NK-92 (cell line): ENCODE measurements around the gene RNF223.
"Not testable (repeated sequence)": the region's sequence is repeated elsewhere in the genome, so short reads cannot be mapped to it uniquely, and the experiment has no call there.

ENCODE experiments used
- DNase-seq: peaks from one replicate; lab custom pipeline; 2025; ENCODE audit not compliant: unreplicated experiment; lab: John Stamatoyannopoulos, UW

The RNF223 gene

DNA sequence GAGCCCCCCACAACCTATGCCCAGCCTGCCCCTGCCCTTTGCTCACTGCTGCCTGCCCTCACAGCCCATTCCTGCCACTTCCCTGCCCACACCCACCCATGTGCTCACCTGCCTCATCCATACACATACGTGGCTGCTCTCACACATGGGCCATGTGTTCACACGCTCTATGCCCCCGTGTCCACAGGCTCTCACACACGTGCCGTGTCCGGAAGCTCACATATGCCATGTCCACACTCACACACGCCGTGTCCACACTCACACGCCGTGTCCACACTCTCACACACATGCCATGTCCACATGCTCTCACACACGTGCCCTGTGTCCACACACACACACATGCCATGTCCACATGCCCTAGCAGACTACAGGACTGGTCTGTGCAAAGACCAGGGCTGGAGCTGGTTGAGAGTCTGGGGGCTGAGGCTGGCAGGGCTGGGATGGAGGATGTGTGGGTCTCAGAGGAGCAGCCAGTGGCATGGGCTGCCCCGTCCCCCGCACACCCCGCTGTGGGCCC lies 583 bp upstream of the RNF223 start:
- DNase-seq: no peak

DNA sequence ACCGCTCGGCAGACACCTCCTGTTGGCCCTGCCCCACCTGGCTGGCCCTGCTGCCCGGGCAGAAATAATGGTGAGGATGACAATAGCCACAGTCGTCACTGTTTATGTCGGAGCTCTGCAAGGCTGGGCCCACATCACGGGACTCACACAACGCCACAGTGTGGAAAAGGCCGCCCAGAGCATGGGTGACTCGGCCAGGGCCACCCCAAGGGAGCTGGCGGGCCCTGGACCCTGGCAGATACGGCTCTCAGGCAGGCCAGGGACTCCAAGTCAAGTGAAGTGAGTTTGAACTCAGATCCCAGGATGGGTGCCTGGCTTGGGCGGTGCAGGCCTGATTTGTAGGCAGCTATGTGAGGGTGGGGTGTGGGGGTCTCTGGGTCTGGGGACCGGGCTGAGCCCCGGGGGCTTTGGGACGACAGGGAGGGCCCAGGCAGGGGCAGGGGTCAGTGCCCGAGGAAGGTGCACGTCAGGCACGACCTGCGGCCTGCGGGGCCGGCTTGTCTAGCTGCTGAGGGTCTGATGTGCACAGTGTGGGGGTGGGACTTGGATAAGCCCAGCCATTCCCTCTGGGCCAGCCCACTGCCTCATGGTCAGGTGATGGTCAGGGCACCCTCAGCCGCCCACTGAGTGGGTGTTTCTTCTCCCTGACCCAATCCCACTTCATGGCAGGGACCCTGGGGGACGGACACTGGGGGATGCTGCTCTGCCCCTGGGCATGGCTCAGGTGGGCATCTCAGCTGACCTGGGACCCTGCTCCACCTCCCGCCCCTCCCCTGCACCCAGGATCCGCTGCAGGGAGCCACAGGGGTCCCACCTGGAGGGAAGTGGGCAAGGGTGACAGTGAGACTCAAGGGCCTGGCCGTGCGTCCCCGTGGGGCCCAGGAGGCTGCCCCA lies 1.0 kb downstream of the RNF223 start:
- no peak for DNase-seq

DNA sequence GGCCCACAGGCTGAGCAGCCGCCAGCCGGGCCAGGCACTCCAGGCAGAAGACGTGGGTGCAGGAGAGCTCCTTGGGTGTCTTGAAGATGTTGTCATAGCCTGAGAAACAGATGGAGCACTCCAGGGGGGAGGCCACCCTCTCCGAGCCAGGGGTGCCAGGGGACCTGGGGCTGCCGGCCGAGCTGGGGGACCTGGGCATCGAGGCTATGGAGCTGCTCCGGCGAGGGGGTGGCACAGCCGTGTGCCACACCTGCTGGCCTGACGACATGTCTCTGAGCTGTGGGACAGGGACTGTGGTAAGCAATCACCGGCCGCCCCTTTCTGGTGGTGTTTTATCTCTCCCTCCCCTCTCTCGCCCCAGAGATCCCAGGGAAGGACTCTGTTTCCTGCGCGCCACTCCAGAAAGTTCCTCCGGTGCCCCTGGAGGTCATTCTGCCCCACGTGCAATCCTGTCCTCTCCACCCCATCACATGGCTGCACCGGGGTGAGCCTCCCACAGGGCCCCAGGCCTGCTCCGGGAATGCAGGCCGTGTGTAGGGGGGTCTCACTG lies 1.7 kb downstream of the RNF223 start:
- no peak for DNase-seq

DNA sequence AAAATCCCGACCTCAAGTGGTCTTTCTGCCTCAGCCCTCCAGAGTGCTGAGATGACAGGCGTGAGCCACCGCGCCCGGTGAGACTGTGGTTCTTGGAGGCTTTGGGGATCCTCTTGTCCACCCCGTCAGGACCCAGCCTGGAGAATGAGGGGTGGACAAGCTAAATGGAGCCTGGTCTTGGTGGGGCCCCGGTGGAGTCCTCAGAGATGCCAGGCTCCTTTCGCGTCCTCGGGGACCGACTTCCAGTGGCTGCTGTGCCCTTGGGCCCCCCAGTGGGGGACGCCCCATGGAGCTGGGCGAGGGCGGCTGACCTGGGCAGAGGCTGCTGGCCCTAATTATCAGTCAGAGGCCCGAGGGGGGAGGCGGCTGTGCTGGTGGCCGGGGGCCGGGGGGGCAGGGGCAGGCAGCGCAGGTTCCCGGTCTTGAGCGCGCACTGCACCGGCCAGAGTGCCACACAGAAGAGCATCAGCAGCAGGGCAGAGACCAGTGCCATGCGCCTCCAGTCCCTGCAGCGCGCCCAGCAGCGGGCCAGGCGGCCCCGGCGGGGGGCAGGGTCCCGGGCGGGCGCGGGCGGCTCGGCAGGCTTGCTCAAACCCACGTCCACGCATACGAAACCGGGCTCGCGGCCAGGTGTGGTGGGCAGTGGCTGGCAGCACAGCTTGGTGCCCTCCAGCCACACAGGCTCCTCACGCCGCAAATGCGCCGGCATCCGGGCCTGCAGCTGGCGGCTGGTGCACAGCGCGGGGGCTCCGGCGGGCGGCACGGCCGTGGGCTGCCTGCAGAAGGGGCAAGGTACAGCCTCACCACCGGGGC lies 2.4 kb downstream of the RNF223 start:
- no peak for DNase-seq

DNA sequence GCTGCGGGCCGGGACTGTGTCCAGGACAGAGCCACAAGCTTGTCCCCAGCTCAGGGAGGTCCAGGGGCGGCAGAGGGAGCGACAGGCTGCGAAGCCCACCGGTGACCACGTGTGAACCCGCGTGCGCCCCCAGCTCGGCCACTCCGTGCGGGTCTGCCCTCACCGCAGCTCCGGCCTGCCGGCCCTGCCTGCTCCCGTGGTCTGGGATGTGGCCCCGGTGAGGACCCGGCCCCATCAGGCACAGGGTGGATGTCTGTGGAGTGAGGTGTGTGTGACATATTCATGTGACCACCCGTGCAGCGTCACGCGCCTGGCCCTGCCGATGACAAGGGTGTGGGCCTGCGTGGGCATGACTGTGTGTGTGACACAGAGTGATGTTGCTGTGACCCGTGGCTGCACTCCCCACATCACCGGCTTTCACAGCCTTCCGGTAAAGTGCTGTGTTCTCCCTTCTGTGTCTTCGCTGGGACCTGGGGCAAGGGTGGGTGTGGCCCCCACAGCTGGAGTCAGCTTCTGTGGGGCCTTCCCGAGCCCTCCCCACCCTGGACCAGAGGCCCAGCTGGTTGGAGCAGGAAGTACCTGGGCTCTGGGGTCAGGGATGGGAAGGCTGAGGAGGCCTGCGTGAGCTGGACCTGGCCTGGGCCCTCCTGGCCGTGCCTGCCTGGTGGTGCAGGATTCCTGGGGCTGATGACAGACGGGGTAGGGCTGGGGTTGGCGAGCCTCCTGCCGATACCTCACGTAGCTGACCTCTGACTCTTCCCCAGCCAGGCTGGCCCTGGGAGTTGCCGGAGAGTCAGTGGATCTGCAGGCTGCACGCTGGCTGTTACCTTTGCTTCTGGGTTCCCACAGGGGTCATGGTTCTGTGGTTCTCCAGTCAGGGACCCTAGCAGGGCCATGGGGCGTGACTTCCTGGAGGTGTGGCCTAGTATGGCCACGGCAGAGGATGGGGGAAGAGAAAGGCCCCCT lies 4.1 kb downstream of the RNF223 start:
- DNase-seq: no peak

DNA sequence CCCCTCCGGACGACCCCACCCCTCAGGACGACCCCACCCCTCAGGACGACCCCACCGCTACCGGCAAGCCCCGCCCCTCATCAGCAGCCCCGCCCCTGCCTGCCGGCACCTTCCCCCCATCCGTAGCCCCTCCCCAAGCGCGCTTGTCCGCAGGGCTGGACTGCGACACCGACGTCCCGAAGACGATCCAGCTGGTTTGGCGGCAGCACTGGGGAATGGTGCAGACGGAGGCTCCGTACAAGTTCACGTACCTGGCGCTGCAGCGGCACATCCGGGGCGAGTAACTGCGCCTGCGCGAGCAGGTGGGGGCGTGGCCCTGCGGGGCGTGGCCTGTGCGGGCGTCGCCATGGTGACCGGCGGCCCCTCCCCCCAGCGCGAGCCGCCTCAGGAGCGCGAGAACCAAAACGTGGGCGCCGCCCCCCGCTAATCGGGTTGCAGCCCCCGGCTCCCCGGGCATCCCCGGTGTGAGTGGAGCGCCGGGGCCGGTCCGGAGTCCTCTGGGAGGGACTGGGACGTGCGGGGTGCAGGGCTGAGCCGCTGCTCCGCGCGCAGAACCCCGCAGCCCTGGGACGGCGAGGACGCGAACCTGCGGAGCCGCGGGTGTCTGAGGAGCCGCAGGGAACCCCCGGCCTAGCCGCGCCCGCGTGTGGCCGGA lies 4.9 kb downstream of the RNF223 start:
- peak; percentile 29 for DNase-seq

DNA sequence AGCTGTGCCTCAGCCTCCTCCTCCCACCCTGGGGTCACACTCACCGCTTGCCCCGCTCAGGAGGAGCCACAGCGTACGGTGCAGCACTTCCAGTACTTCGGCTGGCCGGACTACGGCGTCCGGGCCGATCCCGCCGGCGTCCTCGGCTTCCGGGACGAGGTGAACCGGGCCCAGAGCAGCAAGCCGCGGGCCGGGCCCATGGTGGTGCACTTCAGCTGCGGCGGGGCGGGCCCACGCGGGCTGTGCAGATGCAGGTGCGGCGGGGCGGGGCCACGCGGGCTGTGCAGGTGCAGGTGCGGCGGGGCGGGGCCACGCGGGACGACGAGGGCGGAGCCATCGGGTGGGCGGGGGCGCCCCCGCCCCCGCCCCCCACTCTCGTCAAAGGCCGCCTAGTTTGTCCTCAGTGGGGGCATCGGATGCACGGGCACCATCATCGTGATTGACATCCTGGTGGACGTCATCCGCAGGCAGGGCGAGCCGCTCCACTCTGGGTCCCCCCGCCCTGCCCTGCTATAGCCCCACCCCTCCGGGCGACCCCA lies 5.5 kb downstream of the RNF223 start:
- DNase-seq: no peak

DNA sequence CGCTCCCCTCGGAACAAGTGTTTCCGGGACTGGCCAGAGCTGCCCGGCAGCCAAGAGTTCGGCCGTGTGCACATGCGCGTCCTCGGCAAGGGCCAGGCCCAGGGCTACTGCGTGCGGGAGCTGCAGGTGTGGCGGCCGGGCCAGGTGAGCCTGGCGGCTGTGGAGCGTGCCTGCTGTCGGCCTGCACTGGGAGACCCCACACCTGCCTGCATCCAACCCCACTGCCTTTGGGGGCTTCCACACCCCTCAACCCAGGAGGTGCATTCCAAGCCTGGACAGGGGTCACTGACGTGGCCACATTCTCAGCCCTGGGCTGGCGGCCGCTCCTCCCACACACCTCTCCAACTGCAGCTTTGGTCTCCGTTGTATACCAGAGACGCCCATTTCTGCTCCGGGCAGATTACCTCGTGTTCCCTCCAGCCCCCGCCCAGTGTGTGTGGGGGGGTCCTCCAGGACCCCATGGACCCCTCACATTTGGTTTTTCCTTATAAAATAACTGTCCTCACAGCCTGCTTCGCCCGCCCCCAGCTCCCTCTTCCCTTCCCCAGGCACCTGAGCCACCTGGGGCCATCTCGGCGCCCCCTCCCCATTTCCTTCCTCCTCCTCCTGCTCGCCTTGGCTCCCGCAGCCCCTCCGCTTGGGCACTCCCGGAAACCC lies 6.1 kb downstream of the RNF223 start:
- no peak for DNase-seq

DNA sequence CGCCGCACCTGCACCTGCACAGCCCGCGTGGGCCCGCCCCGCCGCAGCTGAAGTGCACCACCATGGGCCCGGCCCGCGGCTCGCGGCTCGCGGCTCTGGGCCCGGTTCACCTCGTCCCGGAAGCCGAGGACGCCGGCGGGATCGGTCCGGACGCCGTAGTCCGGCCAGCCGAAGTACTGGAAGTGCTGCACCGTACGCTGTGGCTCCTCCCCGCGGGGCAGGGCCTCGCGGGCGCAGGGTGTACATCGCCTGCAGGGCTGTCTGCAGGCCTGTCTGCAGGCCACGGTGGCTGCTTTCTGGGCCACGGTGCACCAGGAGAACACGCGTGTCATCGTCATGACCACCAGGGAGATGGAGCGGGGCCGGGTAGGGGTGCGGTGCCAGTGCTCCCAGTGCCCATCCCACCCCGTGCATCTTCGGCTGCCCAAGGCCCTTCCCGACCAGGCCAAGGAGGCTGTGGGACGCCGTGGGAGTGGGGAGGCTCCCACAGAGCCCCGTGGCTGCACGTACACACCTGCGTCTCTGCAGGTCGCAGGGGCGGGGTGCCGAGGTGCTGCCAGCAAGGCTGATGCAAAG lies 6.7 kb downstream of the RNF223 start:
- no peak for DNase-seq

DNA sequence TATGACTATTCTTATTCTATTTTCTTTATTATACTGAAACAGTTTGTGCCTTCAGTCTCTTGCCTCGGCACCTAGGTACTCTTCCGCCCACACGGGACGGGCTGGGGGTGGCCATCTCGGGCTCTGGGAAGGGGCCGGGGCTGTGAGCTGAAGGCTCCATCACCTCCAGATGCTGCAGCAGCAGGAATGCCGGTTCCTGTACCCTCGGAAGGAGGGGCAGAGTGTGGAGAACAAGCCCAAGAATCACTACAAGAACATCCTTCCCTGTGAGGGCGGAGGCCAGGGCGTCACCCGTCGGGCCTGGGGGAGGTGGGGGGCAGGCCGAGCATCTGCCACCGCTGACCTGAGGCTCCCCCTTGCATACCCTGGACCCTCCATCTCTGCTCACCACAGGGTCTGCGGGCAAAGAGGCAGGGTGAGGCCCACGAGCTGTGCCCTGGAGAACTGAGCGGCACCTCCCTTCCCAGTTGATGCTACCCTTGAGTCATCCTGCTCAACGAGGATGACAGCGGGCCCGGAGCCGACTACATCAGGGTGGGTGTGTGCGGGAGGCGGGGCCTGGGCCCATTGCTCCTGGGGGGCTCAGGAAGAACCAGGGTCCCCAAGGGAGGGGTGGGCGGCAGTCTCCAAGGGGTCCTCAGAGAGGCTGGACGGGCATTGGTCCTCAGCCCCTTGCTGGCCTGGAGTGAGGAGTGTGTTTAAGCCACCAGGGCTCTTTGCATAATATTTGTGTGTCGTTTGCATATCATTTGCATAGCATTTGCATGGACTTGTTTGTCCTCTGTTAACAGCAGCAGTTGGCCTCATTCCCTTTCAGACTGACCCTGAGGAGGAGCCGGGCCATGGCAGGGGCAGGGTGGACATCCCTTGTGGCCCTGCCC lies 7.5 kb downstream of the RNF223 start:
- no peak for DNase-seq

DNA sequence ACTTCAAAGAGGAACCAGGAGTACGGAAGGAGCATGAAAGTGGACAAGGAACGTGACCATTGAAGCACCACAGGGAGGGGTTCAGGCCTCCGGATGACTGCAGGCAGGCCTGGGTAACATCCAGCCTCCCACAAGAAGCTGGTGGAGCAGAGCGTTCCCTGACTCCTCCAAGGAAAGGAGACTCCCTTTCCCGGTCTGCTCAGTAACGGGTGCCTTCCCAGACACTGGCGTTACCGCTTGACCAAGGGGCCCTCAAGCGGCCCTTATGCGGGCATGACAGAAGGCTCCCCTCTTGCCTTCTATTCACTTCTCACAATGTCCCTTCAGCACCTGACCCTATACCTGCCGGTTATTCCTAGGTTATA lies 8.2 kb downstream of the RNF223 start:
- not testable (repeated sequence) for DNase-seq

DNA sequence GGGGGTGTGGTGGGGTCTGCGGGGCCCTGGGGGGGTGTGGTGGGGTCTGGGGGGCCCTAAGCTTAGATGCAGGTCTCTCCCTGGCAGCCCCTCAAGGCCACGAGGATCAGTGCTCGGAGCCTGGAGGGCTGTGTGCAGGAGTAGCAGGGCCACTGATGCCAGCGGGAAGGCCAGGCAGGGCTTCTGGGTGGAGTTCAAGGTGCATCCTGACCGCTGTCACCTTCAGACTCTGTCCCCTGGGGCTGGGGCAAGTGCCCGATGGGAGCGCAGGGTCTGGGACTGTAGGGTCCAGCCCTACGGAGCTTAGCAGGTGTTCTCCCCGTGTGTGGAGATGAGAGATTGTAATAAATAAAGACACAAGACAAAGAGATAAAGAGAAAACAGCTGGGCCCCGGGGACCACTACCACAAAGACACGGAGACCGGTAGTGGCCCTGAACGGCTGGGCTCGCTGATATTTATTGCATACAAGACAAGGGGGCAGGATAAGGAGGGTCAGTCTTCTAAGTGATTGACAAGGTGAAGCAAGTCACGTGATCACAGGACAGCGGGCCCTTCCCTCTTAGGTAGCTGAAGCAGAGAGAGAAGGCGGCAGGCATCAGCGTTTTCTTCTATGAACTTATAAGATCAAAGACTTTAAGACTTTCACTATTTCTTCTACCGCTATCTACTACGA lies 8.7 kb downstream of the RNF223 start:
- no peak for DNase-seq

DNA sequence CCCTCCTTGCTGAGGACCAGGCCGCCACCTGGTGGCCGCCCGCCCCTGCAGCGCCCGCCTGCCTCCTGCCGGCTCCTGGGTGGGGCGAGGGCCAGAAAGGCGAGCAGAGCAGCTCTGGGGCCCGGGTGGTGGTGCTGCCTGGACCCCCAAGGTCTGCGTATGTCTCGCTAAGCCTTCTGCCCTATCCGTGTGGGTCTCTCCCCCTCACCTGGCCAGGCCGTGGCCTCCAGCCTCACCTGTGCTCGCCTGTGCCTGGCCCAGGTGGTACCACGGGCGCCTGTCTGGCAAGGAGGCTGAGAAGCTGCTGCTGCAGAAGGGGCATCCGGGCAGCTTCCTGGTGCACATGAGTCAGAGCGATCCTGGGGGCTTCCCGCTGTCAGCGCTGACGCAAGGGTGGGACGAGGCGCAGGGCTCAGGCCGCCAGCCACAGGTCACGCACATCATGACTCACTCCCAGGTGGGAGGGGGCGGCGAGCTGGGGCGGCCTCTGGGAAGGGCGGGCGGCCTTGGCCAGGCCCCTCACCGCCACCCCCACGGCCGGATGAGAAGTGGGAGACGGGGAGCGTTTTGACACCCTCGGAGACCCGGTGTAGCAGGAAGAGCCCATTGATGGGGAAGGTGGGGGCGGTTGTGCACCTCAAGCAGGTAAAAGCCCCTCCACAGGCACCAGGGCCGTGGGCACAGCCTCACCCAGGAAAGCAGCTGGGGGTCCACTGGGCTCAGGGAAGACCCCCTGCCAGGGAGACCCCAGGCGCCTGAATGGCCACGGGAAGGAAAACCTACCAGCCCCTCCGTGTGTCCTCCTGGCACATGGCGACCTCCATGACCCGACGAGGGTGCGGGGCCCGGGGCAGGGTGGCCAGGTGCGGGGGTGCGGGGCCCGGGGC lies 9.9 kb downstream of the RNF223 start:
- peak; percentile 42 for DNase-seq

DNA sequence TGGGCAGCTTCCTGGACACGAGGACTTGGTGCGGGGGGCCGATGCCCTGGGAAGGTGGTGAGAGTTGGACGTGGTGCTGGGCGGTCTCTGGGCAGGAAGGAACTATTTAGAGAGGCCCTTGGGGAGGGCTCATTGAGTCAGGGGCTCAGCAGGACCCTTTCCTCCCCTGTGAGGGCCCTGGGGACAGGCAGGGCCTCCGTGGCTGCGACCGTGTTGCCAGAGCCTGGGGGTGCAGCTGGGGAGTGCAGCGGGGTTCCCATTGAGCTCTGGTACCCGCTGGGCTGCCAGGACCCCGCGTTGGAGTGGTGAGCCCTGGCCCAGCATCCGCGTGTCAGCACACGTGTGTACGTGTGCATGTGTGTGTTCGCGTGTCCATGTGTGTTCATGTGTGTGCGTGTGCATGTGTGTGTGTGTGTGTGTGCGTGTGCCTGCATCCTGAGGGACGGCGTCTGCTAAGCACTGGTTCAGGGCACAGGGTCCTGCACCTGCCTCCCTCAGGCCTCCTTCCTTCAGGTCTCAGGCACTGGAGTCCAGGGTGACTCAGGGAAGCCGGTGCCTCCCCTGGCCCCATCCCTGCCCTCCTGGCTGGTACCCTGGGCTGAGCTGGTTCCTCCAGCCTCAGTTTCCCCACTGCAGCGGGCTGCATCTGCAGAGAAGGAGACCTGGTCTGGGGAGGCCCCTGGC lies 10.7 kb downstream of the RNF223 start:
- DNase-seq: no peak

DNA sequence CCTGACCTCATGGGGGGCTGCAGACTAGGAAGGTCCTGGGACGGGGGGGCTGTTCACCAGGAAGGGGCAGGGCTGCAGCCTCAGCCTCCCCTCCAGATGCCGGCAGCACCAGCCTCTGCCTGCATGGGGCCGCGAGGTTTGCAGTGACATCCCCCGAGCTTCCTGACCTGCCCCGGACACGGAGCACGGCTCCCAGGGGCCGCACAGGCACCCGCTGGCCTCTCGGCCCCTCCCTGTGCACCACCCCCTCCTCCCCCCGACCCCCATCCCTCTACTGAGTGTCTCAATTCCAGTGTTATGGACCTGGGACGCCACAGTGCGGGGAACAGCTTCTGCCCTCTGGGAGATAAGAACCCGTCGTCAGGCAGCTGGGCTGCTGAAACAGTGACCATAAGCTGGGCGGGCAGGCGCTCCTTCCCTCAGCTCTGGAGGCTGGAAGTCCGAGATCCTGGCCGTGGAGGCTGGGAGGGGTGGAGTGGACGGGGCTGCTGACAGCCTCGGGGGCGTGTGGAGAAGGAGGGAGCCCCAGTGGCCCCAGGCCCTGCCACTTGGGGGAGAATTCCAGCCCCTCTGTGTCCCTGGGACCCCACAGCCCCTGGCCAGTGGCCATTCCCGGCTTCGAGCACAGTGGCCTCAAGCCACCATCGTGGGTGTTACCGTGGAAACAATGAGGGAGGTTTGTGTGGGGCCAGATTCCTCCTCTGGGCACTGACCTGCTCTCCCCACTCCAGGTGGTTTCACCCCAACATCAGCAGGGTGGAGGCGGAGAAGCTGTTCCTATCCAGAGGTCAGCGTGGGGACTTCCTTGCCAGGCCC lies 11.6 kb downstream of the RNF223 start:
- DNase-seq: no peak
